Keratinocyte (primary cell): ENCODE results near the gene SIX5. TPM values are rescaled to one million over a fixed set of nuclear protein-coding genes. Genes with fewer than 3 reads are reported as not detected.
A peak's percentile ranks its signal among the peaks of the same experiment; 100 is the strongest.

Source experiments
- DNase-seq: peaks from one replicate; pipeline ENCODE4 v3.0.0-alpha.2; 2011; ENCODE audit warnings: low read depth, missing footprints, low spot score
- FAIRE-seq: peaks from 2 replicates; lab custom pipeline; 2011; peaks lifted over from hg19 to GRCh38; lab: Jason Lieb, UNC
- H2AFZ ChIP-seq: 2 replicates; pipeline ENCODE4 v1.6.0; 2012; ENCODE audit warnings: low read length, control low read depth, inconsistent platforms; ENCODE audit not compliant: control insufficient read depth
- H3K27ac ChIP-seq: 2 replicates; pipeline ENCODE4 v1.5.1; 2011; ENCODE audit warnings: low read length; ENCODE audit not compliant: control insufficient read depth, insufficient read depth
- H3K27me3 ChIP-seq: 3 replicates; pipeline ENCODE4 v1.6.0; 2011; ENCODE audit warnings: low read length; ENCODE audit not compliant: control insufficient read depth, insufficient read depth; ENCODE audit errors: extremely low read depth
- H3K36me3 ChIP-seq, 2 experiments: 2 replicates in 1 of 2; 3 replicates in 1 of 2; pipeline ENCODE4 v1.5.1; 2011; ENCODE audit warnings: low read length in 2 of 2, mild to moderate bottlenecking in 1 of 2; ENCODE audit not compliant: control insufficient read depth in 2 of 2, insufficient read depth in 2 of 2; ENCODE audit errors: extremely low read depth in 1 of 2
- H3K4me1 ChIP-seq: 3 replicates; pipeline ENCODE4 v1.5.1; 2011; ENCODE audit warnings: low read length; ENCODE audit not compliant: control insufficient read depth, insufficient read depth; ENCODE audit errors: extremely low read depth
- H3K4me2 ChIP-seq: 3 replicates; pipeline ENCODE4 v1.6.0; 2011; ENCODE audit warnings: low read depth, low read length; ENCODE audit not compliant: control insufficient read depth, insufficient read depth; ENCODE audit errors: extremely low read depth
- H3K4me3 ChIP-seq, 3 experiments: fragments of 200-600 bp in 1 of 3; sonication (generic) in 1 of 3; 2 replicates in 2 of 3; 3 replicates in 1 of 3; pipeline ENCODE4 v1.5.1; 2011 to 2016; ENCODE audit warnings: low read length in 3 of 3, mild to moderate bottlenecking in 3 of 3, control low read depth in 2 of 3, inconsistent platforms in 1 of 3, low read depth in 1 of 3, mixed read lengths in 1 of 3, mixed run types in 1 of 3, moderate library complexity in 1 of 3; ENCODE audit not compliant: control insufficient read depth in 2 of 3, insufficient read depth in 2 of 3; ENCODE audit errors: extremely low read depth in 1 of 3
- H3K79me2 ChIP-seq: 2 replicates; pipeline ENCODE4 v1.6.0; 2012; ENCODE audit warnings: low read length; ENCODE audit not compliant: control insufficient read depth, insufficient read depth
- H3K9ac ChIP-seq: 3 replicates; pipeline ENCODE4 v1.6.0; 2011; ENCODE audit warnings: low read length; ENCODE audit not compliant: control insufficient read depth, insufficient read depth; ENCODE audit errors: extremely low read depth
- H3K9me1 ChIP-seq: 3 replicates; pipeline ENCODE4 v1.6.0; 2011; ENCODE audit warnings: low read length; ENCODE audit not compliant: control insufficient read depth, insufficient read depth; ENCODE audit errors: extremely low read depth
- H3K9me3 ChIP-seq: 2 replicates; pipeline ENCODE4 v1.5.1; 2012; ENCODE audit warnings: low read depth, low read length; ENCODE audit not compliant: control insufficient read depth
- H4K20me1 ChIP-seq: 3 replicates; pipeline ENCODE4 v1.6.0; 2011; ENCODE audit warnings: low read length; ENCODE audit not compliant: control insufficient read depth, insufficient read depth; ENCODE audit errors: extremely low read depth
- EZH2 ChIP-seq: IDR thresholded peaks from one replicate; pipeline ENCODE4 v1.6.1; 2012; ENCODE audit warnings: inconsistent platforms, mild to moderate bottlenecking, low read length, moderate library complexity
- dilution Hi-C: fragments of 300-500 bp; cut with MboI; formaldehyde crosslinking; loops from one replicate; pipeline ENCODE4 v1.7.0; 2020; ENCODE audit warnings: low sequenced_read_pairs; ENCODE audit not compliant: extremely low pct_ligation_motif_present
- polyA plus RNA-seq, 5 experiments: library from polyadenylated mRNA; depleted of rRNA in 3 of 5; stranded (reverse) in 3 of 5; stranded (forward) in 1 of 5; unstranded in 1 of 5; fragments of >200 nt; gene quantifications; 1 replicate in 1 of 5; 2 replicates in 3 of 5; 3 replicates in 1 of 5; pipeline versions ENCODE4 v1.2.1 to v1.2.3, GENCODE V29; 2011 to 2012; ENCODE audit warnings: missing spikeins in 2 of 5, low read depth in 1 of 5, low replicate concordance in 1 of 5
- TF ChIP-seq, protein P1 (sequence below), 3 experiments: IDR thresholded peaks in 1 of 3; conservative IDR thresholded peaks in 1 of 3; optimal IDR thresholded peaks in 1 of 3; 2 replicates in 2 of 3; 3 replicates in 1 of 3; pipeline versions ENCODE3 to v1.5.1; 2011; ENCODE audit warnings: low read length in 3 of 3, mild to moderate bottlenecking in 3 of 3, moderate library complexity in 2 of 3, control low read depth in 1 of 3, inconsistent platforms in 1 of 3; ENCODE audit not compliant: insufficient read depth in 2 of 3; ENCODE audit errors: extremely low read depth in 1 of 3

SIX5 gene
- polyA plus RNA-seq, 1 donor (not counting 4 experiments of a cell fraction or from before 2014, with no cell fraction given): 1.3 TPM

DNA sequence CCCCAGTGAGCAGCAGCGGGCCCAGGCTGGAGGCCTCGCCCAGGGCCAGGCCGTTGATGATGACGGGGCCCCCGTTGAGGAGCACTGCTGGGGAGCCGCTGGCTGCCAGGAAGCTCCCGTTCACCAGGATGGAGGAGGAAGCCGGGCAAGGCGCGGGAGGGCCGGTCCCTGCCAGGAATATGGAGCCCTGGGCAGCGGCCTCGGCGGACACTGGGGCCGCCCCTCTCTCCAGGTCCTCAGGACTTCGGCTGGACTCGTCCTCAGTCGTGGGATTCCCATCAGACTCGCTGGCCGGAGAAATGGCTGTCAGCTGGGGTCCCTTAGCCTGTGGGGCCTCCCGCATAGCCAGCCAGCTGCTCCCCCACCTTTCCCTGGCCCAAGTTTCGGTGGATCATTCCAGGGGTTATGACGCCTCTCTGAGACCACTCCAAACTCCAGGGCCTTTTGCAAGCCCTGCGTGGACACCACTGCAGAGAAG lies 2.1 kb downstream of the SIX5 start:
- H3K4me3 ChIP-seq: peak overlapping the region; percentile 49 to 93 (median 69)
- H3K27ac ChIP-seq: no peak overlapping the region
- peaks cover 2% of the 10 kb centered on the region for H4K20me1 ChIP-seq
- TF ChIP-seq, protein P1, sequence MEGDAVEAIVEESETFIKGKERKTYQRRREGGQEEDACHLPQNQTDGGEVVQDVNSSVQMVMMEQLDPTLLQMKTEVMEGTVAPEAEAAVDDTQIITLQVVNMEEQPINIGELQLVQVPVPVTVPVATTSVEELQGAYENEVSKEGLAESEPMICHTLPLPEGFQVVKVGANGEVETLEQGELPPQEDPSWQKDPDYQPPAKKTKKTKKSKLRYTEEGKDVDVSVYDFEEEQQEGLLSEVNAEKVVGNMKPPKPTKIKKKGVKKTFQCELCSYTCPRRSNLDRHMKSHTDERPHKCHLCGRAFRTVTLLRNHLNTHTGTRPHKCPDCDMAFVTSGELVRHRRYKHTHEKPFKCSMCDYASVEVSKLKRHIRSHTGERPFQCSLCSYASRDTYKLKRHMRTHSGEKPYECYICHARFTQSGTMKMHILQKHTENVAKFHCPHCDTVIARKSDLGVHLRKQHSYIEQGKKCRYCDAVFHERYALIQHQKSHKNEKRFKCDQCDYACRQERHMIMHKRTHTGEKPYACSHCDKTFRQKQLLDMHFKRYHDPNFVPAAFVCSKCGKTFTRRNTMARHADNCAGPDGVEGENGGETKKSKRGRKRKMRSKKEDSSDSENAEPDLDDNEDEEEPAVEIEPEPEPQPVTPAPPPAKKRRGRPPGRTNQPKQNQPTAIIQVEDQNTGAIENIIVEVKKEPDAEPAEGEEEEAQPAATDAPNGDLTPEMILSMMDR (optimal IDR thresholded peaks at IDR 0.05 in 1 of 3, IDR thresholded peaks at IDR 0.05 in 1 of 3, conservative IDR thresholded peaks at IDR 0.05 in 1 of 3; ENCODE audit: extremely low read depth in 1 of 3, insufficient read depth in 2 of 3, low read length in 3 of 3): no peak
- TF ChIP-seq EZH2: no peak
- no peaks in the 10 kb centered on the region for H3K9me1 ChIP-seq
- no peaks in the 10 kb centered on the region for H3K79me2 ChIP-seq
- peak overlapping the region; percentile 84 for H3K9ac ChIP-seq
- peaks cover 15% of the 10 kb centered on the region for H3K4me1 ChIP-seq
- H2AFZ ChIP-seq: peak overlapping the region; percentile 73
- dilution Hi-C loops: no loop called here
- no peaks in the 10 kb centered on the region for H3K27me3 ChIP-seq
- peak overlapping the region; percentile 98 for H3K4me2 ChIP-seq
- H3K9me3 ChIP-seq: no peaks in the 10 kb centered on the region
- FAIRE-seq (no peak), DNase-seq (no peak)
- no peaks in the 10 kb centered on the region for H3K36me3 ChIP-seq

DNA sequence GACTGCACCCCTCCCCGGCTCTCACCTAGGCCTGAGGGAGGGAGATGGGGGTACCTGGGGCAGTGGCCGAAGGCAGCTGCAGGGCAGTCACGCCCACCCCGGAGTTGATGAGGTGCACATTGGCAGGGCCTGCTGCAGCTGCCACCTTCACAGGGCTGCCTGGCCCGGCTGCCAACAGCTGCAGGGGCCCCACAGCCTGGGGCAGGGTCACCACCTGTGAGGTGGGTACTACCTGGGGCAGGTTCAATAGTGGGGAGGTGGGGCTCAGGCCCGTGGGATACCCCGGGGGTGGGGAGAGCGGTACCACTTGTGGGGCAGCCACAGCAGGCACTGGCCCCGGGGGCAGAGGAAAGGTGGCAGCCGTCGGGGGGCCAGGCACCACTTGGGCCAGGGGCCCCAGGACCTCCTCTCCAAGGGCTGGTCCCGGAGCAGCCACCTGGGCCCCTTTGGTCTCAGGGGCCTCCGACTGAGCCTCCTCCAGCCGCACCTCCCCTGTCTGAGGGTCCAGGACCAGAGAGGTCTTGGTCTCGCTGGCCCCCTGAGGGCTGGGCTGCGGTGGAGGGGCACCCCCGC lies 2.7 kb downstream of the SIX5 start:
- Histone ChIP-seq H3K4me1 (peaks cover 15% of the 10 kb centered on the region), H3K4me2 (no peak overlapping the region), H3K79me2 (no peaks in the 10 kb centered on the region), H3K27me3 (no peaks in the 10 kb centered on the region), H3K4me3 (no peak overlapping the region), H4K20me1 (no peaks in the 10 kb centered on the region), H2AFZ (no peak overlapping the region), H3K9ac (no peak overlapping the region), H3K36me3 (no peaks in the 10 kb centered on the region), H3K27ac (no peak overlapping the region), H3K9me1 (no peaks in the 10 kb centered on the region), H3K9me3 (no peaks in the 10 kb centered on the region)
- dilution Hi-C loops: no loop called here
- no peak for FAIRE-seq
- DNase-seq: no peak
- TF ChIP-seq, protein P1 (optimal IDR thresholded peaks at IDR 0.05 in 1 of 3, IDR thresholded peaks at IDR 0.05 in 1 of 3, conservative IDR thresholded peaks at IDR 0.05 in 1 of 3; ENCODE audit: extremely low read depth in 1 of 3, insufficient read depth in 2 of 3, low read length in 3 of 3): no peak
- no peak for TF ChIP-seq EZH2
